ENCODE measurements around the gene TSPAN17.

DNA sequence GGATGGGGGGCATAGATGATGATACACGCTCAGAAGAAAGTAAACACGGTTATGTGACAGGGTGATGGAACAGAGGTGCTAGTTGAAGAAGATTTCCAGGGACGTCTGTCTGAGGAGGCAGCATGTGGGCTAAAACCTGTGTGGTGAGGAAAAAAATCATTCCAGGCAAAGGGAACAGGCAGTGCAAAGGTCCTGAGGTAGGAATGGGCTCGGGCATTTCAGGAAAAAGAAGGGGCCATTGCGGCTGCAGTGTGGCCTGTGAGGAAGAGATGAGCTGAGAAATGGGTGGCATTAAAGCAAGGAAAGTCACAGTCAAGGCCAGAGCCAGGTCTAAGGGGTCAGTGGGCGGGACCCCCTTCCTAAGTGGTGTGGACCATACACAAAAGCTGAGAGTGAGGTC lies 18.2 kb downstream of the TSPAN17 start:
- TF ChIP-seq, protein P1, sequence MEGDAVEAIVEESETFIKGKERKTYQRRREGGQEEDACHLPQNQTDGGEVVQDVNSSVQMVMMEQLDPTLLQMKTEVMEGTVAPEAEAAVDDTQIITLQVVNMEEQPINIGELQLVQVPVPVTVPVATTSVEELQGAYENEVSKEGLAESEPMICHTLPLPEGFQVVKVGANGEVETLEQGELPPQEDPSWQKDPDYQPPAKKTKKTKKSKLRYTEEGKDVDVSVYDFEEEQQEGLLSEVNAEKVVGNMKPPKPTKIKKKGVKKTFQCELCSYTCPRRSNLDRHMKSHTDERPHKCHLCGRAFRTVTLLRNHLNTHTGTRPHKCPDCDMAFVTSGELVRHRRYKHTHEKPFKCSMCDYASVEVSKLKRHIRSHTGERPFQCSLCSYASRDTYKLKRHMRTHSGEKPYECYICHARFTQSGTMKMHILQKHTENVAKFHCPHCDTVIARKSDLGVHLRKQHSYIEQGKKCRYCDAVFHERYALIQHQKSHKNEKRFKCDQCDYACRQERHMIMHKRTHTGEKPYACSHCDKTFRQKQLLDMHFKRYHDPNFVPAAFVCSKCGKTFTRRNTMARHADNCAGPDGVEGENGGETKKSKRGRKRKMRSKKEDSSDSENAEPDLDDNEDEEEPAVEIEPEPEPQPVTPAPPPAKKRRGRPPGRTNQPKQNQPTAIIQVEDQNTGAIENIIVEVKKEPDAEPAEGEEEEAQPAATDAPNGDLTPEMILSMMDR (IDR thresholded peaks at IDR 0.05) = no peak
- TF ChIP-seq TCF12 (IDR thresholded peaks at IDR 0.05) = no peak
- no peak for TF ChIP-seq CHD2 (IDR thresholded peaks at IDR 0.05; ENCODE audit: low read length, partially characterized antibody)
- TF ChIP-seq YY1 (IDR thresholded peaks at IDR 0.05; ENCODE audit: low read depth) = no peak
- TF ChIP-seq RAD21 (IDR thresholded peaks at IDR 0.05; ENCODE audit: low read length) = no peak
